DND-41 (cell line): ENCODE results near the gene RPL26.

Source experiments
- ATAC-seq: fragments of 200-7000 bp; cut with Tn5 transposase; 3 replicates; pipeline ENCODE4 v1.9.1; 2021; ENCODE audit warnings: low read depth; ENCODE audit not compliant: insufficient read depth
- DNase-seq: peaks from one replicate; pipeline ENCODE4 v3.0.0-alpha.2; 2020
- H2AFZ ChIP-seq: 2 replicates; pipeline ENCODE4 v1.6.0; 2012; ENCODE audit warnings: low read depth, low read length
- H3K27ac ChIP-seq: 2 replicates; pipeline ENCODE4 v1.5.1; 2012; ENCODE audit warnings: low read length, inconsistent platforms
- H3K27me3 ChIP-seq: fragments of 200-600 bp; sonication (generic); 2 replicates; pipeline ENCODE4 v1.6.0; 2012; ENCODE audit warnings: low read length, mild to moderate bottlenecking, inconsistent platforms; ENCODE audit not compliant: insufficient read depth, poor library complexity
- H3K36me3 ChIP-seq: 2 replicates; pipeline ENCODE4 v1.5.1; 2012; ENCODE audit warnings: low read length, inconsistent platforms; ENCODE audit not compliant: insufficient read depth
- H3K4me1 ChIP-seq: 2 replicates; pipeline ENCODE4 v1.5.1; 2012; ENCODE audit warnings: mild to moderate bottlenecking, low read length; ENCODE audit not compliant: insufficient read depth
- H3K4me2 ChIP-seq: 2 replicates; pipeline ENCODE4 v1.6.0; 2012; ENCODE audit warnings: mild to moderate bottlenecking, moderate library complexity, low read length, inconsistent platforms; ENCODE audit not compliant: insufficient read depth
- H3K4me3 ChIP-seq, 2 experiments: fragments of 200-600 bp in 1 of 2; shearing (Covaris generic) in 1 of 2; 2 replicates each; pipeline ENCODE4 v1.5.1; 2012 to 2016; ENCODE audit warnings: inconsistent platforms in 2 of 2, low read length in 2 of 2, mild to moderate bottlenecking in 2 of 2, low read depth in 1 of 2, moderate library complexity in 1 of 2
- H3K79me2 ChIP-seq: 2 replicates; pipeline ENCODE4 v1.6.0; 2012; ENCODE audit warnings: low read length, inconsistent platforms; ENCODE audit not compliant: insufficient read depth
- H3K9ac ChIP-seq: 2 replicates; pipeline ENCODE4 v1.6.0; 2012; ENCODE audit warnings: low read depth, mild to moderate bottlenecking, inconsistent platforms, low read length, moderate library complexity
- H3K9me3 ChIP-seq: 2 replicates; pipeline ENCODE4 v1.5.1; 2012; ENCODE audit warnings: low read length, moderate library complexity, mild to moderate bottlenecking, inconsistent platforms; ENCODE audit not compliant: insufficient read depth, severe bottlenecking
- H4K20me1 ChIP-seq: 2 replicates; pipeline ENCODE4 v1.6.0; 2012; ENCODE audit warnings: low read length; ENCODE audit not compliant: insufficient read depth
- EZH2 ChIP-seq: IDR thresholded peaks from 3 replicates; pipeline ENCODE4 v1.6.1; 2012; ENCODE audit warnings: borderline replicate concordance, low read depth, mild to moderate bottlenecking, moderate library complexity, low read length, inconsistent platforms; ENCODE audit not compliant: severe bottlenecking
- TF ChIP-seq, protein P1 (sequence below): IDR thresholded peaks from 2 replicates; pipeline ENCODE4 v1.5.1; 2012; ENCODE audit warnings: borderline replicate concordance, low read length, moderate library complexity, mild to moderate bottlenecking; ENCODE audit not compliant: poor library complexity, severe bottlenecking; ENCODE audit errors: extremely low read depth

RPL26 gene

DNA sequence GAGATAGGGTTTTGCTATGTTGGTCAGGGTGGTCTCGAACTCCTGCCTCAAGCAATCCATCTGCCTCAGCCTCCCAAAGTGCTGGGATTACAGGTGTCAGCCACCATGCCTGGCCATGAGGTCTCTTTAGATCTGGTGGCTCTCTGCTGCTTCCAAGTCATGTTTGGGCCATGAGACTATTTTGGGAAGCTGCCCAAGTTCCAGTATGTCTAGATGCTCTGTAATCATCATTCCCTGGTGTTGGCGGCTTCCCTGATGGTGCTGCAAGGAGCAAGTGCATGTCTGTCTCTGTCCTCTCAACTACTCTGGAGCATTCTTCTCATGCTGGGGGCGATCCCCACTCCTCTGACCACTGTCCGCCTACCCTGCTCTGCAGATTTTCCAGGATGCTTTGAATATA, 49.7 kb downstream of the RPL26 start:
- H3K27ac ChIP-seq = no peak overlapping the region
- DNase-seq = no peak
- no peak overlapping the region for H3K4me3 ChIP-seq
- H3K79me2 ChIP-seq = no peaks in the 10 kb centered on the region
- H3K9ac ChIP-seq = no peak overlapping the region
- H3K27me3 ChIP-seq = no peaks in the 10 kb centered on the region
- no peak overlapping the region for H2AFZ ChIP-seq
- no peaks in the 10 kb centered on the region for H3K36me3 ChIP-seq
- no peaks in the 10 kb centered on the region for H4K20me1 ChIP-seq
- H3K4me2 ChIP-seq = no peak overlapping the region
- ATAC-seq = no peak
- no peaks in the 10 kb centered on the region for H3K4me1 ChIP-seq
- no peaks in the 10 kb centered on the region for H3K9me3 ChIP-seq
- no peak for TF ChIP-seq EZH2
- TF ChIP-seq, protein P1, sequence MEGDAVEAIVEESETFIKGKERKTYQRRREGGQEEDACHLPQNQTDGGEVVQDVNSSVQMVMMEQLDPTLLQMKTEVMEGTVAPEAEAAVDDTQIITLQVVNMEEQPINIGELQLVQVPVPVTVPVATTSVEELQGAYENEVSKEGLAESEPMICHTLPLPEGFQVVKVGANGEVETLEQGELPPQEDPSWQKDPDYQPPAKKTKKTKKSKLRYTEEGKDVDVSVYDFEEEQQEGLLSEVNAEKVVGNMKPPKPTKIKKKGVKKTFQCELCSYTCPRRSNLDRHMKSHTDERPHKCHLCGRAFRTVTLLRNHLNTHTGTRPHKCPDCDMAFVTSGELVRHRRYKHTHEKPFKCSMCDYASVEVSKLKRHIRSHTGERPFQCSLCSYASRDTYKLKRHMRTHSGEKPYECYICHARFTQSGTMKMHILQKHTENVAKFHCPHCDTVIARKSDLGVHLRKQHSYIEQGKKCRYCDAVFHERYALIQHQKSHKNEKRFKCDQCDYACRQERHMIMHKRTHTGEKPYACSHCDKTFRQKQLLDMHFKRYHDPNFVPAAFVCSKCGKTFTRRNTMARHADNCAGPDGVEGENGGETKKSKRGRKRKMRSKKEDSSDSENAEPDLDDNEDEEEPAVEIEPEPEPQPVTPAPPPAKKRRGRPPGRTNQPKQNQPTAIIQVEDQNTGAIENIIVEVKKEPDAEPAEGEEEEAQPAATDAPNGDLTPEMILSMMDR = no peak

DNA sequence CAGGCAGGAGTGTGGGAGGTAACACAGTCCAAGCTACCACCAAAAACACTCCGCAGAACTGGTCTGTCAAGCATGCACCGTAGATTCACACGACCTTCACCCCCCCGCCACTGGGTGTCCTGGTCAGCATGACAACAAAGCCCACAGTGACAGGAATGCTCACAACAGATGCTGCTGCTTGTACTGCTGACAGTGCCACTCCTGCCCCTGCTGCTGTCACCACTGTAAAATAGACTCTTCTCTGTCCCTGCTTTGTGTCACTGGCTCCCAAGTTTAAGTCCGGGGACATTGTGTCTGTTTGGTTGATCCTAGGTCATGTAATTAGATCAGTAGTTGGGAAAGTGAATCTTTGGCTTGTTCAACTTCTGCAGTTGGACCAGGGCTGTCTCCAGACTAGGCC, 50.3 kb downstream of the RPL26 start:
- Histone ChIP-seq H3K9ac (no peak overlapping the region), H3K4me2 (no peak overlapping the region), H3K4me3 (no peak overlapping the region), H3K4me1 (no peaks in the 10 kb centered on the region), H3K9me3 (no peaks in the 10 kb centered on the region), H3K79me2 (no peaks in the 10 kb centered on the region), H3K27ac (no peak overlapping the region), H4K20me1 (no peaks in the 10 kb centered on the region), H2AFZ (no peak overlapping the region), H3K27me3 (no peaks in the 10 kb centered on the region), H3K36me3 (no peaks in the 10 kb centered on the region)
- ATAC-seq (no peak), DNase-seq (no peak)
- no peak for TF ChIP-seq EZH2
- TF ChIP-seq, protein P1 = no peak

DNA sequence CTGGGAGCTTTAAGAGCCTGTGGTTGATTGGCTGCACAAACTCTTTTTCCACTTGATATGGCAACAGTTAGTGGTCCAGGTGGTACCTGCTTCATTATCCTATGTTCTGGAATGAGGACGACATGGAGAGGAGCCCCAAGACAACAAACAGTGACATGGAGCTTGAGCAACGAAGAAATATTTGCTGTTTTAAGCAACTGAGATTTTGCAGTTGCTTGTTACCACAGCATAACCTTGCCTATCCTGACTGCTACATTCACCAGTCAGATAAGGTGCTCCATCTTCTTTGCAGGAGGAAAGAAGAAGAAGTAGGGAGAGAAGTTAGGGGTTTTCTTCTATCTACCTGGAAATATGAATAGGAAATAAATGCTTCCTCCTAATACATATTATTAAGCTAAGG, 50.9 kb downstream of the RPL26 start:
- no peak overlapping the region for H3K27ac ChIP-seq
- H3K4me3 ChIP-seq = no peak overlapping the region
- H3K9ac ChIP-seq = no peak overlapping the region
- no peaks in the 10 kb centered on the region for H3K4me1 ChIP-seq
- no peaks in the 10 kb centered on the region for H3K79me2 ChIP-seq
- no peaks in the 10 kb centered on the region for H4K20me1 ChIP-seq
- no peaks in the 10 kb centered on the region for H3K9me3 ChIP-seq
- H3K27me3 ChIP-seq = no peaks in the 10 kb centered on the region
- no peak for DNase-seq
- ATAC-seq = no peak
- TF ChIP-seq, protein P1 = no peak
- no peak for TF ChIP-seq EZH2
- H3K36me3 ChIP-seq = no peaks in the 10 kb centered on the region
- no peak overlapping the region for H3K4me2 ChIP-seq
- H2AFZ ChIP-seq = no peak overlapping the region
